NCI-H446 (cell line): Measurements from ENCODE around the gene ATF3.
A peak's percentile ranks its signal among the peaks of the same experiment; 100 is the strongest.
"Not testable (repeated sequence)": the region's sequence is repeated elsewhere in the genome, so short reads cannot be mapped to it uniquely, and the experiment has no call there.

Experiments
- DNase-seq, 2 experiments: peaks; one replicate each; lab custom pipeline; 2025; lab: John Stamatoyannopoulos, UW

Gene ATF3

GRCh38 chr1:212651521-212651920, 43.0 kb downstream of the ATF3 start:
- DNase-seq: peak in 1 of 2 experiments; percentile 76

- DNase-seq: no peak
Observed at GRCh38 chr1:212651977-212652376, 43.4 kb downstream of the ATF3 start.

GRCh38 chr1:212652609-212653008, 44.0 kb downstream of the ATF3 start:
- DNase-seq: no peak

- DNase-seq: no peak
Observed at GRCh38 chr1:212655668-212656440, 47.3 kb downstream of the ATF3 start.

GRCh38 chr1:212656730-212657129, 48.2 kb downstream of the ATF3 start:
- no peak for DNase-seq

DNA sequence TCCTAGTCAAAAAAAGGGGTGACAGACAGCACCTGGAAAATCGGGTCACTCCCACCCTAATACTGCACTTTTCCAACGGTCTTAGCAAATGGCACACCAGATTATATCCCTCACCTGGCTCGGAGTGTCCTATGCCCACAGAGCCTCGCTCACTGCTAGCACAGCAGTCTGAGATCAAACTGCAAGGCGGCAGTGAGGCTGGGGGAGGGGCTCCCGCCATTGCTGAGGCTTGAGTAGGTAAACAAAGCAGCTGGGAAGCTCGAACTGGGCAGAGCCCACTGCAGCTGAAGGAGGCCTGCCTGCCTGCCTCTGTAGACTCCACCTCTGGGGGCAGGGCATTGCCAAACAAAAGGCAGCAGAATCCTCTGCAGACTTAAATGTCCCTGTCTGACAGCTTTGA, 49.7 kb downstream of the ATF3 start:
- not testable (repeated sequence) for DNase-seq

DNA sequence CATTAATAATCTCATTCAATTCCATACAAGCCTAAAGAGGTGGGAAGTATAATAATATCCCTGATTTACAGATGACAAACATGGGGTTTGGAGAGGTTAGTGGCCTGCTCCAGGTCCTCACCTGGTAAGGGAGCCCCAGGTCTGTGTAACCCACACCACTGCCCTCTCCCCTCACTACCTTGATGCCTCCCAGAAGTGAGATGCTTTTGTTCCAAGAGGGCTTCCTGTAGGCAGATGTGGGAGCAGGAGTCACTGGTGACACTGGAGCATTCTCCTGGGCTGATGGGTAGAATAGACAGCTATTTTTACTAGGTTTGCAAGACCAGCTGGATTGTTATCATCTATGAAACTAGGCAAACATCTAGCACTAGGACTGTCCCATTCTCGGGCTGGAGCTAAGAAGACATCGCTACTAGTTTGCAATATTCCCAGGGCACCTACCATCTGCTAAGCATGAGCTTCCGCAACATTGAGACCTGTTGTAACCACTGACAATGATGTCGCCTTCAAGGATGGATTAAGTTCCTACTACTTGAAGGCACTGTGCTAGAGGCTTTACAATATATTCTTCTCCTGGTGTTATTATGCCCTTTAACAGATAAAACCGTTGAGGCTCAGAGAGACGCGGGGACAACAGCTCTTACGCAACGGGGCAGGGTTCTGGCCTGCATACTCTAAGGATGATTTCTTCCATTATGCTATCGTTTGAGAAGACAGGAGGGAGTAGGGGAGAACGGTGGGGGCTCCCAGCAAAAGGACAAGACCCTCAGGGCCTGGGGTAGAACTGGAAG, 56.0 kb downstream of the ATF3 start:
- no peak for DNase-seq

GRCh38 chr1:212665241-212666115, 56.9 kb downstream of the ATF3 start:
- peak; percentile 35 to 69 for DNase-seq

DNA sequence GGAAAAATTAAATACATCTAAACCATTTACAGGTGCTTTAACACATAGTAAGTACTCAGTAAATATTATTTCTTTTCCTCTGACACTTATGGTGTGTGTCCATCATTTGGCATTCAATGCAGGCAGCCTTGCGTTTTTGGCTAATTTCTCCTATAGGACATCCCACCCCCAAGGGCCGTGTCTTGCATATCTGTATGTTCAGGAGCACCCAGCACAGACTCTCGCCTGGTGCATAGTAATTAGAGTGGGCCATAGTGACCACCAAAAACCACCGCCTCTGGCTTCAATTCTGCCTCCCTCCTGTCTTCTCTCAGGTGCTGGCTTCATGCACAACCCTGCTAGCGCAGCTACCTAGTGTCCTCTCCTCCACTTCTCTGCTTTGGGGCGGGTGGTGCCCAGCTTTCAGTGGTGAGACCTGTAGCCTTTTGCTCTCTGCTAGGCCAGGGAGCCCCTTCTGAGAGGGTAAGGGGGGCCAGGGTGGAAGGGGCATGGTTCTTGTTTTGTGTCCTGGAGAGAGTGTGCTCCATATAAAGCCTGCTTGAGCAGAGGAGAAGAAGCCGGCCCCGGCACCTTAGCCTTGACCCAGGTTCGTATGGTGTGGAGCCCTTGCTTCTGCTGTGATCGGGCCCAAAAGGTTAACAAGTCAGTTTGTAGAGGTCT, 57.7 kb downstream of the ATF3 start:
- no peak for DNase-seq

- peak in 1 of 2 experiments; percentile 81 for DNase-seq
Observed at GRCh38 chr1:212667223-212668139, 58.9 kb downstream of the ATF3 start.

DNA sequence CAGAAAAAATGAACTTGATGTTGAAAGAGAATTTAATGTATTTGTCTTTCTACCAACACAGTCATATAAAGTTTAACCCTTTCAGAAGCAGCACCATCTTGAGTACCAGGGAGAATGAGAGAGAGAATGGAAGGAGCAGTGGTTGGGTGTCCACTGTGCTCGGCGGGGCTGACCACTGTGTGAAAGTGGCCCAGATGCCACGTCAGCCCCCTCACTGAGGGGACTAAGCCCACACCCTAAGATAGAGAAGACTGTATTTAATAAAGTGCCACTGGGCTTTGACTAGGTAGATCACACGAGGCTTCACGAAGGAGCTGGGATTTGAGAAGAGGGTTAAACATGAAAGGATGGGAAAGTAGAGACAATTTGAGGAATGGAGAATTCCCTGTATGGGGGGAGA, 59.9 kb downstream of the ATF3 start:
- DNase-seq: no peak

- DNase-seq: peak in 1 of 2 experiments; percentile 46
Observed at GRCh38 chr1:212669102-212669501, 60.5 kb downstream of the ATF3 start.

DNA sequence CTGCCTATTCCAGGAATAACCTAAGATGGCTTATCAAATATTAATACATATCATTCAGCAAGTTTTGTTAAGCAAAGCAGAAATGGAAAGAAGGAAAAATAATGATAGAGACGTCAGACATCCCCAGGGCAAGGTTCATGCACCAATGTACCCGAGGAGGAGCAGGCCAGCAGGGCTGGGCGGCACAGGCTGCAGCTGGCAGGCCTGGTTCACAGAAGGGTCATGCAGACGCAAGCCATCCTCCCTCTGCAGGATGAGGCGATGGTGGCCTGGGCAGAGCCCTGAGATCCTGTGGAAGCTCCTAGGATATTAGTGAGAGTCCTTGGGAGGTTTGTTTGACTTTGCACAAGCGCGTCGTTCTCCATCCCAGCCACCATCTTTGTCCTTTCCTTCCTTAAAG, 61.0 kb downstream of the ATF3 start:
- no peak for DNase-seq

- DNase-seq: no peak
Observed at GRCh38 chr1:212670301-212670700, 61.7 kb downstream of the ATF3 start.
